Nephron (organoid): Measurements from ENCODE around the gene MAGOH.

Experiments
- H3K27ac Mint-ChIP-seq, 3 experiments: 2 replicates each; pipeline ENCODE4 v1.8.0; 2020; ENCODE audit warnings: mixed read lengths in 3 of 3, mild to moderate bottlenecking in 2 of 3, moderate library complexity in 1 of 3
- H3K27me3 Mint-ChIP-seq: 2 replicates; pipeline ENCODE4 v1.8.0; 2021; ENCODE audit warnings: low read depth, mild to moderate bottlenecking, moderate library complexity, mixed read lengths
- H3K36me3 Mint-ChIP-seq: 2 replicates; pipeline ENCODE4 v1.8.0; 2020; ENCODE audit warnings: low read depth, mixed read lengths
- H3K4me1 Mint-ChIP-seq: 2 replicates; pipeline ENCODE4 v1.8.0; 2020; ENCODE audit warnings: mixed read lengths
- H3K4me3 Mint-ChIP-seq, 3 experiments: 2 replicates each; pipeline ENCODE4 v1.8.0; 2020; ENCODE audit warnings: mild to moderate bottlenecking in 3 of 3, mixed read lengths in 3 of 3, moderate library complexity in 2 of 3
- H3K9me3 Mint-ChIP-seq: 2 replicates; pipeline ENCODE4 v1.8.0; 2020; ENCODE audit warnings: mixed read lengths
- CTCF ChIP-seq, 3 experiments: fragments of 200-600 bp; sonication (generic); IDR thresholded peaks; one replicate each; pipeline ENCODE4 v1.5.0; 2021; ENCODE audit warnings: antibody characterized with exemption in 3 of 3; ENCODE audit not compliant: unreplicated experiment in 3 of 3

The MAGOH gene

GRCh38 chr1:53246261-53247134 is 8.2 kb upstream of the MAGOH start:
- H3K27ac Mint-ChIP-seq = no peak overlapping the region
- no peaks in the 10 kb centered on the region for H3K27me3 Mint-ChIP-seq
- no peaks in the 10 kb centered on the region for H3K9me3 Mint-ChIP-seq
- no peak for TF ChIP-seq CTCF (IDR thresholded peaks at IDR 0.05; ENCODE audit: unreplicated experiment in 3 of 3)
- no peaks in the 10 kb centered on the region for H3K4me1 Mint-ChIP-seq
- H3K4me3 Mint-ChIP-seq = no peak overlapping the region
- peaks cover 9% of the 10 kb centered on the region for H3K36me3 Mint-ChIP-seq

- H3K4me1 Mint-ChIP-seq = no peaks in the 10 kb centered on the region
- H3K4me3 Mint-ChIP-seq = no peak overlapping the region
- peaks cover 4% of the 10 kb centered on the region for H3K36me3 Mint-ChIP-seq
- no peak overlapping the region for H3K27ac Mint-ChIP-seq
- TF ChIP-seq CTCF (IDR thresholded peaks at IDR 0.05; ENCODE audit: unreplicated experiment in 3 of 3) = no peak
- no peaks in the 10 kb centered on the region for H3K27me3 Mint-ChIP-seq
- H3K9me3 Mint-ChIP-seq = no peaks in the 10 kb centered on the region
These were observed 5.8 kb upstream of the MAGOH start for GRCh38 chr1:53244141-53244540.

- H3K27me3 Mint-ChIP-seq = no peaks in the 10 kb centered on the region
- no peak for TF ChIP-seq CTCF (IDR thresholded peaks at IDR 0.05; ENCODE audit: unreplicated experiment in 3 of 3)
- H3K27ac Mint-ChIP-seq = no peak overlapping the region
- H3K36me3 Mint-ChIP-seq = peaks cover 4% of the 10 kb centered on the region
- peaks cover 11% of the 10 kb centered on the region for H3K4me1 Mint-ChIP-seq
- no peaks in the 10 kb centered on the region for H3K9me3 Mint-ChIP-seq
- no peak overlapping the region for H3K4me3 Mint-ChIP-seq
These were observed 4.1 kb upstream of the MAGOH start for GRCh38 chr1:53242381-53242780.

- Mint-ChIP-seq H3K27me3 (no peaks in the 10 kb centered on the region), H3K4me3 (no peak overlapping the region), H3K4me1 (peaks cover 12% of the 10 kb centered on the region), H3K27ac (no peak overlapping the region), H3K9me3 (no peaks in the 10 kb centered on the region), H3K36me3 (peaks cover 4% of the 10 kb centered on the region)
- TF ChIP-seq CTCF (IDR thresholded peaks at IDR 0.05; ENCODE audit: unreplicated experiment in 3 of 3) = no peak
These were observed 3.5 kb upstream of the MAGOH start for GRCh38 chr1:53241828-53242227.

GRCh38 chr1:53237638-53238037 is 680 bp downstream of the MAGOH start:
- H3K4me1 Mint-ChIP-seq = peaks cover 22% of the 10 kb centered on the region
- no peaks in the 10 kb centered on the region for H3K9me3 Mint-ChIP-seq
- H3K27me3 Mint-ChIP-seq = no peaks in the 10 kb centered on the region
- H3K4me3 Mint-ChIP-seq = peak overlapping the region; percentile 99 to 100 (median 100)
- no peak for TF ChIP-seq CTCF (IDR thresholded peaks at IDR 0.05; ENCODE audit: unreplicated experiment in 3 of 3)
- H3K27ac Mint-ChIP-seq = peak overlapping the region; percentile 90 to 98 (median 92)
- H3K36me3 Mint-ChIP-seq = peaks cover 33% of the 10 kb centered on the region

GRCh38 chr1:53220962-53221286 is 17.4 kb downstream of the MAGOH start:
- no peaks in the 10 kb centered on the region for H3K9me3 Mint-ChIP-seq
- H3K27ac Mint-ChIP-seq = peak overlapping the region; percentile 85 to 99 (median 99)
- H3K36me3 Mint-ChIP-seq = peaks cover 20% of the 10 kb centered on the region
- H3K4me1 Mint-ChIP-seq = peaks cover 19% of the 10 kb centered on the region
- peak overlapping the region; percentile 91 to 98 (median 92) for H3K4me3 Mint-ChIP-seq
- H3K27me3 Mint-ChIP-seq = no peaks in the 10 kb centered on the region
- no peak for TF ChIP-seq CTCF (IDR thresholded peaks at IDR 0.05; ENCODE audit: unreplicated experiment in 3 of 3)
